LNCAP (cell line): ENCODE results near the gene SDS.

Source experiments
- CTCF ChIP-seq: fragments of 450-650 bp; IDR thresholded peaks from 2 replicates; pipeline ENCODE4 v1.5.1; 2017; ENCODE audit warnings: mild to moderate bottlenecking

SDS gene

GRCh38 chr12:113382206-113382605, 21.5 kb downstream of the SDS start:
- TF ChIP-seq CTCF: no peak

- TF ChIP-seq CTCF: no peak
Observed at GRCh38 chr12:113381220-113381619, 22.5 kb downstream of the SDS start.

DNA sequence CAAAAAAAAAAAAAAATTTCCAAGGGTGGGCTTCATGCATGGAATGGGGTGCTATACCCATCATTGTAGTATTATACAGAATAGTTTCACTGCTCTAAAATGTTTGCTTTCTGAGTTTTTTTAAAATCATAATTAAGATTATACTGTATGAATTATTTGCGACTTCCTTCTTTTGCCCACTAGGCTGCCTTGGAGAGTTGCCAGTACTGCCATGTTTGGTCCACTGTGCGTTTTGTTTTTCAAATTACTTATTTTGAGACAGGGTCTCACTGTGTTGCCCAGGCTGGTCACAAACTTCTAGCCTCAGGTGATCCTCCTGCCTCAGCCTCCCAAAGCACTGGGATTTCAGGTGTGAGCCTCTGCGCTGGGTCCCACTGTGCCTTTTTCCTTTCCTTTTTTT, 25.4 kb downstream of the SDS start:
- no peak for TF ChIP-seq CTCF

DNA sequence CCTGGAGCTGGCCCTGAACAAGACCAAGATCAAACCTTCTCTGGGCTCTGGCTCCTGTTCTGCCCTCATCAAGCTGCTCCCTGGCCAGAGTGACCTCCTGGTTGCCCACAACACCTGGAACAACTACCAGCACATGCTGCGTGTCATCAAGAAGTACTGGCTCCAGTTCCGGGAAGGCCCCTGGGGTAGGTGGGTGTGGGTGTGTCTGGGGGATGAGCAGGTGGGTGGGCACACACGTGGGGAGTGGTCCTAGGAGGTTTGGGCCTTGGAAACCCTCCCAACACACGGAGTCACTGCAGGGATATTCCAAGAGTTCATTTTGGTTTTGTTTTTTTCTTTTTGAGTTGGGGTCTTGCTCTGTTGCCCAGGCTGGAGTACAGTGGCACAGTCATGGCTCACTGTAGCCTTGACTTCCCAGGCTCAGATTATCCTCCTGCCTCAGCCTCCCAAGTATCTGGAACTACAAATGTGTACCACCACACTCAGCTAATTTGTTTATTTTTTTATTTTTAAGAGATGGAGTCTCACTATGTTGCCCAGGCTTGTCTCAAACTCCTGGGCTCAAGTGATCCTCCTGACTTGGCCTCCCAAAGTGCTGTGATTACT, 28.8 kb downstream of the SDS start:
- no peak for TF ChIP-seq CTCF

DNA sequence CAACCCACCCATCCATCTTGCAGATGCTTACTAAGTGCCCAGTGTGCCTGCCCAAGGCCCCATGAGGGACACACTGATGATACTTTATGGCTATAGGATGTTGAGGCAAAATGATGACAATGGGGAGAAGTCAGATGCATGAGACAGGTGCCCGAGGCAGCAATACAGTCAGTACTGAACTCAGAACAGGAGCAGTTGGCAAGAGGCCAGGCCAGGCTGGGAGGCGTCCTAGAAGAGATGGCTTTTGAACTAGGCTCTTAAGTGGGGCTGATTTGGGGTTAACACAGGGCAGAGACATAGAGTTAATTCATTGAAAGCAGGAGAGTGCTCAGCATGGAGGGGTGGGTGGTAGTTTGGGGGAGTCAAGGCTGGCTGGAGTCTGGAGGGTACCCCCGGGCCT, 29.7 kb downstream of the SDS start:
- TF ChIP-seq CTCF: no peak

GRCh38 chr12:113373440-113373839, 30.2 kb downstream of the SDS start:
- TF ChIP-seq CTCF: no peak

- TF ChIP-seq CTCF: no peak
Observed at GRCh38 chr12:113372371-113372770, 31.3 kb downstream of the SDS start.

GRCh38 chr12:113371808-113372207, 31.9 kb downstream of the SDS start:
- no peak for TF ChIP-seq CTCF
